HG02981 (cell line): ENCODE measurements around the gene SIM2.

ENCODE experiments used
- ATAC-seq: cut with Tn5 transposase; IDR thresholded peaks from one replicate; pipeline ENCODE4 v1.9.1; 2021; ENCODE audit warnings: mild to moderate bottlenecking, moderate library complexity; ENCODE audit not compliant: unreplicated experiment

Gene SIM2

DNA sequence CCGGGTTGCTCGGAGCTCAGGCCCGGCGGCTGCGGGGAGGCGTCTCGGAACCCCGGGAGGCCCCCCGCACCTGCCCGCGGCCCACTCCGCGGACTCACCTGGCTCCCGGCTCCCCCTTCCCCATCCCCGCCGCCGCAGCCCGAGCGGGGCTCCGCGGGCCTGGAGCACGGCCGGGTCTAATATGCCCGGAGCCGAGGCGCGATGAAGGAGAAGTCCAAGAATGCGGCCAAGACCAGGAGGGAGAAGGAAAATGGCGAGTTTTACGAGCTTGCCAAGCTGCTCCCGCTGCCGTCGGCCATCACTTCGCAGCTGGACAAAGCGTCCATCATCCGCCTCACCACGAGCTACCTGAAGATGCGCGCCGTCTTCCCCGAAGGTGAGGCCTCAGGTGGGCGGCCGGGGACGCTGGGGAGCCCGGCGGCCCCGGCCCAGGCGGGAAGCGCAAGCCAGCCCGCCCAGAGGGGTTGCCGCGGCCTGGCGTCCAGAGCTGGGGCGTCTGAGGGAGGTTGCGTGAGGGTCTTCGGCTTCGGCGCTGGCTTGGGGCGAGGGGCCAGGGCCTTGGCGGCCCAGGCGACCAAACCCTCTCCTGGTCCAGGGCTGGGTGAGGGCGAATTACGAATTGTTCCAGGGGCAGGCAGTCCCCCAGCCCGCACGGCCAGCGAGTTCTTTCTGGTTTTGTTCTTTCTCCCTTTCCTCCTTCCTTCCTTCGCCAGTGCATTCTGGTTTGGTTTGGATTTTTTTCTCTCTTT lies 805 bp downstream of the SIM2 start:
- no peak for ATAC-seq

GRCh38 chr21:36700295-36700970 lies 1.5 kb downstream of the SIM2 start:
- no peak for ATAC-seq

- no peak for ATAC-seq
These were observed 2.2 kb downstream of the SIM2 start for GRCh38 chr21:36700971-36701755.

DNA sequence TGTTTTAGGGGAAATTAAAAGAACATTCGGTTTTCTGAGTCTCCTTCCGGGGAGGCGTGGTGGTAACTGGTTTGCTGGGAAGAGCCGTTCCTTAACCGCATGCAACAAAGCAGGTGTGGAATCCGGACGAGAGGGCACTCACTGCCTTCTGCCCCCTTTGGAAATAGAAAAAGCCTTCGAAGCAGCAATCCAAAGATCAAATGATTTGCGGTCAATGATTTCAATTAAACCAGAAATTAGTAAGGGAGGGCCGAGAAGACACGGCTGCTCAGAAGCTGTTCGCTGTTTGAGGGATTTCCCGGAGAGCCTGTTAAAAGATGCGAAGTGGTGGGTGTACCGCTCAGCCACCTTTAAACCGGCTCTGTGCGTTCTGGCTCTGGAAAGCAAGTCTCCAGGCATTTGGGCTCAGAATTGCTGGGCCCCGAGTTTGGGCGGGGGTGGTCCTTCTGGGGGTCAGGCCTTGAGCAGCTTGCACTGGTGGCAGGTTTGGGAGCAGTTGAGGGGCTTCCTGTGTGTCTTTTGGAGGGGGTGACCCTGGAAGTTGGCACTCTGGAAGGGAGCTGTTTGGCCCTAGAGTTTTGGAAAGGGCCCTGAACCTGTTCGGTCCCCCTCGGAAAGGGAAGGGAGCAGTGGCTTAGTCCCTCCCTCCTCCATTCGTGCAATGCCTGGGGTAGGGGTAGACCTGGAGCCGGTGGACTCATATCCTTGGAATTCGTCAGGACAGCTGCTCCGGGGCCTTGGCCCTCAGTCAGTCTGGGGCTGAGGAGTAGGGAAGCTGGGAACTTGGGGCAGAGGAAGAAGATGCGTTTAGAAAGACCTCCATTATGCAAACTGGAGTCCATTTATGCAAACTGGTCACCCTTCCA lies 3.1 kb downstream of the SIM2 start:
- ATAC-seq, result no peak

DNA sequence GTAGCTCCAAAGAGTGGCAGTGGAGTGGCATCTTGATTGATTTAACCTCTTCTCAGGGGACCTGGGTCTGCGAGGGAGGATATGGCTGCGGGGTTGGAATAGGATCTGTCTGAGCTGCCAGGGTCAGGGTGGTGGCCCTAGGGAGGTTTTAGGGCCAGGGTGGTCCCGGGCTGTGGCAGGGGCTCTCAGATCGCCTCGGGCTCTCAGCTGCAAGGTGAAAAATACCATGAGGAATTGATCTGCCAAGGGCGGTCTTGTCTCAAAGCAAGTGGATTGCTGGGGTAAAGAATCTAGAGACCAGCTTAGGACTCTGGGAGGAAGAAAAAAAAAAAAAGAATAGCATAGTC lies 3.7 kb downstream of the SIM2 start:
- ATAC-seq, result no peak

- no peak for ATAC-seq
These were observed 4.2 kb downstream of the SIM2 start for GRCh38 chr21:36703123-36703522.

DNA sequence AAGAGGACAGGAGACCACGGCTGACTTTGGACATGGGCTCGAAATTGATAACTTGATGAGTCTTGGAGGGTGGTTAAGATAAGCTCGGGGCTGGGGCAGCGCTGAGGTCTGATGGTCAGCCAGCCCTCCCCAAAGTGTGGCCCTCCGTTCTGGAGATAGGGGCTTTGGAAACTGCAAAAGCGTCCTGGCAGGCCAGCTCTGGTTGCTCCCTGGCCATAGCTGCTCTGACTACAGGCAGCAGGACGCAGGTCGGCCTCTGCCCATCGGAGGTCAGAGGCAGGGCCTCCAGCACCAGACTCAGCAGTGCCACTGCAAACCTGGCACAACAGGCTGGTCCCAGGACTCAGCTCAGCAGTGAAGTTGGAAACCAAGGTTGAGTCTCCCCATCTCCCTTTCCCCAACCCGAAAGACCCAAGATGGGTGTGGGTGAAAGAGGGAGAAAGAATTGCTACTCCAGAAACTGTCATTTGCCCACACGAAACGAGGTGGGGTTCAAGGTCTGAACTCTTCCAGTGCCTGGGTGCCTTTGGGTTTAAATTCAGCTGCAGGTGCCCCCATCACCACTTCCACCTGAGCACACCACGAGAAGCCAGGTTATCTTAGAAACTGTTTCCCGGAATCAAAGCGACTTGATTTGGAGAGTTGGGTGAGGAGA lies 4.8 kb downstream of the SIM2 start:
- no peak for ATAC-seq

GRCh38 chr21:36704281-36704957 lies 5.5 kb downstream of the SIM2 start:
- ATAC-seq, result no peak

DNA sequence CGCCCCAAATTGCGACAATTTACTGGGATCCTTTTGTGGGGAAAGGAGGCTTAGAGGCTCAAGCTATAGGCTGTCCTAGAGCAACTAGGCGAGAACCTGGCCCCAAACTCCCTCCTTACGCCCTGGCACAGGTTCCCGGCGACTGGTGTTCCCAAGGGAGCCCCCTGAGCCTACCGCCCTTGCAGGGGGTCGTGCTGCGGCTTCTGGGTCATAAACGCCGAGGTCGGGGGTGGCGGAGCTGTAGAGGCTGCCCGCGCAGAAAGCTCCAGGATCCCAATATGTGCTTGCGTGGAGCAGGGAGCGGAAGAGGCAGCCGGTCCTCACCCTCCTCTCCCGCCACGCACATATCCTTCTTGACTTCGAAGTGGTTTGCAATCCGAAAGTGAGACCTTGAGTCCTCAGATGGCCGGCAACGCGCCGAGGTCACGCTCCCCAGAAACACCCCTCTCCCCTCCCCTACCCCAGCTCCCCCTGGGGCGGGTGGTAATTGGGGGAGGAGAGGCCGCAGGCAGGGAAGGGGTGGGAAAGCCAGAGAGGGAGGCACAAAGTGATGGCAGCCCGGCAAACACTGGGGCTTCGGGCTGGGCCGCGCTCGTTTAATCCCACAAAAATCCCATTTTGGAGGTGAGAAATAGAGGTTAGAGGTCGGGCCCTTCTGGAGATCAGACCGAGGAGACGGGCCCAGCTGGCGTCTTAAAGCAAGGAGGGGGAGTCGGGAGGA lies 6.2 kb downstream of the SIM2 start:
- ATAC-seq, result no peak

DNA sequence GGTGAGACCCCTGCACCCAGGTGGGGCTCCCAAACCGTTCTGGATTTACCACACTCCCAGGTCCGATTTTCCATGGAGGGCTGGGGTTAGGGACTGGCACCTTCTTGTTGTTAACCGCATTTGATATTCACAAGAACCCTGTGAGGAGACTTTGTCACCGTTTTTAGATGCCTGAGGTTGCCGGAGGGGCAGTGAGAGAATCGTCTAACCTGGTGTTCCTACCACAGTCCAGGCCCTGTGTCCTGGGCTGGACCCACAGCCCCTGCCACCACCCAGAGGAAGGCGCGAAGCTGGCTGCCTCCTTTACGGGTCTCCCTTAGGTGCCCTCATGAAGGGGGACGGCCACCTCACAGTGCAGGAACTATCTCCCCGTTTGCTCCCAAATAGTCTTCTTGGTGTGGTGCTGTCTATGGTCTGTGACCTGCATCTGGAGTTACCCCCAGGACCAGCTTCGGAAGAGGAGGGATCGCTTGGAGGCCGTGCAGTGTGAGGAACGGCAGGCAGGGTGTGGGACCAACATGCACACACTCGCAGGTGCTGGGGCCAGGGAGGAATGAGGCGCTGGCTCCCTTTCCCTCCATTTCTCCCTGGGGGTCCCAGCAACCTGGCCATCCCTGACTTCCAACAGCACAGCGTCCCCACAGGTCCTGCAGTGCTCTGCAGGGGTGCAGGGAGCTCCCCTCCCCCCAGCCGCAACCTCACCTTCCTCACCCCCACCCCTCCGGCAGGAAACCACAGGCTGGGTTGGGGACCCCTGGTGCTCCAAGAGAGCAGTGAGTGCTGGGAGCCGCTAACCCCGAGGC lies 7.0 kb downstream of the SIM2 start:
- ATAC-seq, result no peak

GRCh38 chr21:36706482-36706852 lies 7.6 kb downstream of the SIM2 start:
- ATAC-seq, result no peak

GRCh38 chr21:36706951-36707762 lies 8.2 kb downstream of the SIM2 start:
- no peak for ATAC-seq

GRCh38 chr21:36707763-36708285 lies 8.9 kb downstream of the SIM2 start:
- ATAC-seq, result no peak

- no peak for ATAC-seq
These were observed 9.5 kb downstream of the SIM2 start for GRCh38 chr21:36708286-36709029.

DNA sequence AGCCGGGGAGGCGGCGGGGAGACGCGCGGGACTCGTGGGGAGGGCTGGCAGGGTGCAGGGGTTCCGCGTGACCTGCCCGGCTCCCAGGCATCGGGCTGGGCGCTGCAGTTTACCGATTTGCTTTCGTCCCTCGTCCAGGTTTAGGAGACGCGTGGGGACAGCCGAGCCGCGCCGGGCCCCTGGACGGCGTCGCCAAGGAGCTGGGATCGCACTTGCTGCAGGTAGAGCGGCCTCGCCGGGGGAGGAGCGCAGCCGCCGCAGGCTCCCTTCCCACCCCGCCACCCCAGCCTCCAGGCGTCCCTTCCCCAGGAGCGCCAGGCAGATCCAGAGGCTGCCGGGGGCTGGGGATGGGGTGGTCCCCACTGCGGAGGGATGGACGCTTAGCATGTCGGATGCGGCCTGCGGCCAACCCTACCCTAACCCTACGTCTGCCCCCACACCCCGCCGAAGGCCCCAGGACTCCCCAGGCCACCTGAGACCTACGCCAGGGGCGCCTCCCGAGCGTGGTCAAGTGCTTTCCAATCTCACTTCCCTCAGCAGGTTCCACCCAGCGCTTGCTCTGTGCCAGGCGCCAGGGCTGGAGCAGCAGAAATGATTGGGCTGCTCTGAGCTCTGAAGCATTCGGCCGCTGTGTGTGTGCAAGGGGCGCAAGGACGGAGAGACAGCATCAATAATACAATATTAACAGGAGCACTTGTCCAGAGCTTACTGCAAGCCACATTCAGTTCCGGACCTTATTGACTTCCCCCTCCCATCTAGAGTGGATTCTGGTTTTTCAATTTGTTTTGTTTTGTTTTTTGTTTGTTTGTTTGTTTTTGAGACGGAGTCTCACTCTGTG lies 10.3 kb downstream of the SIM2 start:
- no peak for ATAC-seq
